HG03520 (cell line): ENCODE data around the gene SMOC2.

Experiments
- ATAC-seq: cut with Tn5 transposase; IDR thresholded peaks from one replicate; pipeline ENCODE4 v1.9.1; 2021; ENCODE audit warnings: mild to moderate bottlenecking, moderate library complexity; ENCODE audit not compliant: unreplicated experiment

The SMOC2 gene

DNA sequence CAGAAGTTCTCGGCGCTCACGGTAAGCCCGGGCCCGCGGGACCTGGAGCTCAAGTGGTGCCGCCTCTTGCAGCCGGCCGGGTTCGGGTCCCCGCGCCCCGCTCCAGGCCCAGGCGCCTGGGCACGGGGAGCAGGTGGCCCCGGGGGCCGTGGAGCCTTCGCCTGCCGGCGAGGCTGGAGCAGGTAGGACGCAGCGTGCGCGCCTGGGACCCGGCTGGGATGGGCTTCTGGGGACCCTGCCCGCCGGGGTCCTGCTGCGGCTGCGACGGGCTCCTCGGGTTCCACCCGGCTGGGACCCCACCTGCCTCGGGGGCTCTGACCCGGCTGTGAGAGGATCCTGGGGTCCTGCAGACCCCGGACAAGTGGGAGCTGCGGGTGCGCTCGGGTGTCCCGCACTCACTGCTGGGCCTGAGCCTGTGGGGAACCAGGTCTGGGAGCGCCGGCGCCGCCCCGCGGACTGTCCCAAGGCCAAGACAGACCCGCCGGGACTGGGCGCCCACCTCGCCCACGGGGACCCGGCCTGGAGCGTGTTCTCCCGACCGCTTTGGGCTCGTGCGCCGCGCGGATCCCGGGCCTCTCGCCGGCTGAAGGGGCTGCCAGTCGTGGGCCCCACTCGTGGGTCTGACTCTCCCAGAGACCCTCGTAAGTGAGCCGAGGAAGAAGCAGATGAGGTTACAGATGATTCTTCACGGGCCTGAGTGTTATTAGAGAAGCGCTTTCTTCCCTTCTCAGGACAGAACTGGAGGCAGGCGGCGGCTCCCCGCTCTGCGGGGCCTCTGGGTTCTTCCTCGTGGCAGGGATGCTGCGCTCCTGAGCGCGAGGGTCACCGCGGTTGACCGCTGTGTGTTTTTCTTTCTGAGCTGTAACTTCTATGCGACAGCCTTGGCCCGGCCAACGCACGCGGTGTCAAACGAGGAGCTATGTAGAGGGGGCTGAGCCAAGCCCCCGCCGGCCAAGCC is 729 bp downstream of the SMOC2 start:
- ATAC-seq, result no peak

DNA sequence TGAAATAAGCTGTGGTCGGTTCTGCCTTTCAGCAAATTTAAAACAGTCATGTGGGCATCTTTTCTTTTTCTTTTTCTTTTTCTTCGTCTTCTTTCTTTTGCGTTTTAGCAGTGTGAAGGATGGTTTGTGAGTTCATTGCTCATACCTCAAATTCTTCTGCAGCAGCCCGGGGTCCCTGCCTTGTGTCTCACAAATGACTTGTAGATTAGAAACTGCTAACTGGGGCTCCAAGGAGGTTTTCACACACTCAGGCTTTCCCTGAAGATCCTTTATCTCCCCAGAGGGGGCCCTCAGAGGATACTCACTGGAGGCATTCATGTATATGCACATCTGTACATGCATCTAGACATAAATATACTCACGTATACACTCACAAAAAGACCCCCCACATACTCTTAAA is 1.7 kb downstream of the SMOC2 start:
- ATAC-seq, result no peak

DNA sequence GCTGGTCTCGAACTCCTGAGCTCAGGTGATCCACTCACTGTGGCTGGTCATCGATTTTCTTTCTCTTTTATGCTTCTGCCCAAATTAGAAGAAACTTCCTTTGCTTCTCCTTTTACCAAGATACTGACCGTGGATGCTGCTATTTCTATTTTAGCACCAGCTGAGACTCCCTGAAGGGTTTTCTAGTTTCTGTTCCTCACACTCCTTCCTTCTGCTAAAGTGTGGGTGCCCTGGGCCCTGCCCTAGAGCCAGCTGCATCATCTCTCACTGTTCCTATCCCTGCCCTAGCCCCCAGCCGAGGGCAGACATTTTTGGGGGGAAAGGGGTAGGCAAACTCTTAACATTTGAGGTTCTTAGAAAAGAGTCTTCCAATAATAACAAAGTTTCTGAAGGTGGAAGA is 6.3 kb downstream of the SMOC2 start:
- no peak for ATAC-seq

DNA sequence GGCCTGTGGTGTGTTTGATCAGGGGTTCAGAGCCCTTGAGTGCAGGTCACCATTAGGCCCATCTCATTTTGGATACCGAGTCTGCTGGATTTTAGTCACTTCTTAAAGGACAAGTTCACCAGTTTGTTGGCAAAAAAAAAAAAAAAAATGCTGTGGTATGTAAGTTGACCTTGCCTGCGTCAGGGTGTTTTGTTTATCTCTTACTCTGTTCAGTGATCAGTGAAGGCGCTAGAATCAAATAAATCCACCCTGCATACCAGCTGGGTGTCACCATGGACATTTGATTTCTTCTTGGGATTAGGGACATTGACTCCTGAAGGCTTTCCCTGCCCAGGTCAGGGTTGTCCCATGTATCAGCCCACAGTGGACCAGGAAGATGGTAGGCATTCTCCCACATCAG is 6.7 kb downstream of the SMOC2 start:
- ATAC-seq, result no peak

DNA sequence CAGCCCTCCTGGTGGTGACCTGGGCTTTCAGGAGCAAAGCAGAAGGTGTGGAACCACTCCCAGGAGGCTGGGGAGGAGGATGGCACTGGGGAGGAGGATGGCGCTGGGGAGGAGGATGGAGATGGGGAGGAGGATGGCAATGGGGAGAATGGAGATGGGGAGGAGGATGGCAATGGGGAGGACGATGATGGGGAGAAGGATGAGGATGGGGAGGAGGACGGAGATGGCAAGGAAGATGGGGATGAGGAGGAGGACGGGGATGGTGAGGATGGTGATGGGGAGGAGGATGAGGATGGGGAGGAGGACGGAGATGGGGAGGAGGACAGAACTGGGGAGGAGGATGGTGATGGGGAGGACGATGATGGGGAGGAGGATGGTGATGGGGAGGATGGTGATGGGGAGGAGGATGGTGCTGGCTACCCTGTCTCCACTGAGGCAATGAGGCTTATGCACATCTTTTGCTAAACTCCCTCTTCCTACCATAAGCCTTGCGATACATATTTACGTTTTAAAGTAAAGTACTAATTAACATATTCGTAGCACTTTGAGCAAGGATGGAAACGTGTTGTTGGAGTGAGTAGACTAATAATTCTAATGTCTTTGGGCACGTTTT is 7.4 kb downstream of the SMOC2 start:
- no peak for ATAC-seq

DNA sequence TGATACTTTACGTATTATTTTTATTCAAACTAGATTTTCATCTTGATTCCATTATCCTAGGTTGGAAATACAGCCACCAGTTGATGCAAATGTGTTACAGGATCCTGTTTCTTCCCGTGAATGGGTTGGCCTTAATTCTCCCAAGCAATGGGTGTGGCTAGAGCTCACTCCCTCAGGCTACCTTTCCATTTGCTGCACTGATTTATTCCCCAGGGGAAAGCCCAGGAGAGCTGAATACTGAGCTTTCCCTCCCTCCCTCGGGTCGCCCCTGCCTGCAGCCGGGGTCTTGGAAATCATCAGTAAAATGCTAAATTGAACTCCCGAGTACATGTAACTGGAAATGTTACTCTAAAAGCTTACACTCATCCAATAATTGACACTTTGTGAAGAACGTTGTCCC is 9.9 kb downstream of the SMOC2 start:
- ATAC-seq, result no peak

DNA sequence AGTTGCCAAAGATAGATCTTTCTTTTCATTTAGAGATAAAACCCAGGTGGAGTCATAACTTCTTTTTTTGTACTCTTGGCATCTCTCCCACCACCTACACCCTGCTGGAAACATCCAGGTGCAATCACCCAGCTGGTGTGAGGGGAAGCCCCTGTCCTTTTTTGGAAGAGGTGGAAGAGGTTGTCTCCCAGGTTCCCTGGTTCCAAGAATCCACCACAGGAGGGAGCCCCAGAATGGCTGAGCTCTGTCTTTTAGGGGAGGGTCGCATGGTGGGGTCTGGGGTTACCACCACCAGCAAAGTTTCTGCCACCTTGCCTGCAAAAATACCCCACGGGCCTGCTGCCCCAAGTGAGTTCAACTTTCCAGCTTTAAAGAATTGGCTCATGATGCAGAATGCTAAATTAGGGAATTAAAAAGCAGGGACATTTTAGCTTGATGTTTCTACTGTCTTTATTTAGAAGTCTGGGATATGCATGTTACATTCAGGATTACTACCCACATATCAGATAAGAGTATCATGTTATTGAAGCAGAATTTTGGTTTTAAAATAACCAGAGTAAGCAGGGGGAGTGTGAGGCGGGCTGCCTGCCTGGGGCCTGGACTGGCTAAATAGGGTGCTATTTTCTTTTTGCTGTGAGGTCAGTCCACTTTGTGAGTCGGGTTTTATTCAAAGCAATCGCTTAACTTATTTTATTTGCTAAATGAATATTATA is 11.0 kb downstream of the SMOC2 start:
- no peak for ATAC-seq

DNA sequence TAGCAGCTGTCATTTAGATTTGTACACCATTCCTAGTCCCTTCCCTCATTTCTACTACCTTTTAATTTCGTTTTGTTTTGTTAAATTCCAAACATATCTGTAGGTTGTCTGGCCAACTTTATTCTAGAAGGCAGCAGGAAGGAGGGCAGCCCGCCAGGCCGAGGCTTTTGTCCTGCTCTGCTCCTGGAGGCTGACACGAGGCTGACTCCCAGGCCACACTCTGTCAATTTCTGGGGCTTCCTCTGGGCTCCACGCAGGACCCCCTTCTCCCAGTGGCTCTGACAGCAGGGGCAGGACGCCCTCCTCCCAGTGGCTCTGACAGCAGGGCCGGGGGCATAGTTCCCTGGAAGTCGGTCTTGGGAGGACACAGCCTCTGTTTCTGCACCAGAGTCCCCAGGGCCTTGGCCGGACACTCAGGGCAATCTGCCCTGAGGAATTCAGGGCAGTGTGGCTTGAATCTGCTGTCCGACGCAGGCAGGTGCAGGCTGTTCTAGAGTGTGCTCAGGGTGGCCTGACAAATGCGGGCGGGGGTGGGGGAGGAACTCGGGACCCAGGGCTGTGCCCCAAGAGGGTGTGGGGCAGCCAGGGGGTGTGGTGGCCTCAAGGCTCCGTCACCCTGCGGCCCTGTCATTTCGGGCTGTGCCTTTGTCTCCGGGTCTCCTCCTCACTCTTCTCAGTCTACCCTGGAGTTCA is 11.8 kb downstream of the SMOC2 start:
- ATAC-seq, result no peak

DNA sequence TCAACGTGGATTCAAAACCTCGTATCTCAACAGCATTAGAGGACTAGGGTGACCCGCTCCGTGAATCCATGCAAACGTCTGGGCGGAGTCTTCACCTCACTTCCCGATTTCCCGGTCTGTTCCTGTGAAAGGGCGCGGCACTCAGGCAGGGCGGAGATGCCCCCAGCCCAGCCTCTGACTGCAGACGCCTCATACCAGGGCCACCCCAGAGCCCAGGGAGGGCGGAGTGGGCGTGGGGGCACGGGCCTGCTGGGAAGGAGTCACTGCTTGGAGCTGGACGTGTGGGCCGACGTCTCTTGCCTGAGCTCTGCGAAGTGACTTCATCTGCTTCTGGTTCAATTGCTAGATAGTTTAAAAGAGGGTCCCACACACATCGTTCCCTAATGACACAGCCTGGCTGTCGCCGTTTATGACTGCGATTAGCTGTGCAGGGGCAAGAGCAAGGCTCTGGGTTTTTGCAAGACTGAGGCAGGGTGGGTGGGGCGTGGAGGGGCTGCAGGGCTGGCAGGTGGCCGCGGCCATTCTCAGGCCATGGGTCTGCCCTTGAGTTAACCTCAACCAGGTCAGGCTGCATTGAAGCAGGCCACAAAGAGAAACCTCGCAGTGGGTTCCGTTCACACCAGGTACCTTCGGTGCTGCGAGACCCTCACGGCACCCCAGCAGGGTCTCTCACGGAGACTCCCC is 15.0 kb downstream of the SMOC2 start:
- no peak for ATAC-seq

DNA sequence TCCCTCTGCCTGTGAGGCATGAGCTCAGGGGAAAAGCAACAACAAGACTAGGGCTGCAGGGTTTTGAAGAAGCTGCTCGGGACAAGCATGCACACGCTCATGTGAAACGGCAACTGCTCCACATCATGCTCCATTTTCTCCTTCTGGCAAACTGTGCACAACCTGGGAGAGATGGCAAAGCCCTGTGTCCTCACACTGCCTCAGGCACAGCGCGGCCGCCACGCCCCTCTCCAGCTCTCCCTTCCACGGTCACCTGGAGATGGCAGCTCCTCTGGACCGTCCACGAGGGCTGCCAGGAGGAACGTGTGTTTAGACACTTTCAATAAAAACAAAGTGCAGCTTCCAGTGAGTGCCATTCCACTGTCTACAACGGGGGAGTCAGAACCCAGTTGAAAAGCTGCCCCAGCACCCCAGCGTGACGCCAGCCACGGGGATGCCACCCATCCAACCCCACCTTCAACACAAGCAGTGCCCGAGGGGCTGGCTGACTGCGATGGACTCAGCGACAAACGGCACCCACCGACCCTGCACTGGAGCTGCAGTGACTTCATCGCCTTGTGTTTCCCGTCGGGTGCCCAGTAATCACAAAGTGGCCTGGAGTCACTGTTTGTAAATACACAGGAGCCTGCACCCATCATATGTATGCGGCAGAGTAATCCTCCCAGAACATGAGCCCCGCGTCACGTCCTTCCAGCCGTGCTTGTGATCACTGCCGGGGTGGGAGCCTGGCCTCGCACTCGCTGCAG is 16.1 kb downstream of the SMOC2 start:
- no peak for ATAC-seq

DNA sequence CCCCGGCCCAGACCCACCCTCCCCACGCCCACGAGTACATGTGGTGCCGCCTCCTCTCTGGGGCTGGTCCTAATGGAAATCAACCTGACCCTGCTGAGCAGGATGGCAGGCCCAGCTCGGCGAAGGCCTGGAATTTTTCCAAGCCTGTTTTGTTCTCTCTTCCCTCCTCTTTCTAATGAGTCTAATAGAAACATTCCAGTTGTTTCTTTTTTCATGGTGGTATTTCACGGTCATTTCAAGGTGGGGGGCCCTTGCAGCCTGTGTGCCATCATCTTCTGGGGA is 16.6 kb downstream of the SMOC2 start:
- no peak for ATAC-seq

DNA sequence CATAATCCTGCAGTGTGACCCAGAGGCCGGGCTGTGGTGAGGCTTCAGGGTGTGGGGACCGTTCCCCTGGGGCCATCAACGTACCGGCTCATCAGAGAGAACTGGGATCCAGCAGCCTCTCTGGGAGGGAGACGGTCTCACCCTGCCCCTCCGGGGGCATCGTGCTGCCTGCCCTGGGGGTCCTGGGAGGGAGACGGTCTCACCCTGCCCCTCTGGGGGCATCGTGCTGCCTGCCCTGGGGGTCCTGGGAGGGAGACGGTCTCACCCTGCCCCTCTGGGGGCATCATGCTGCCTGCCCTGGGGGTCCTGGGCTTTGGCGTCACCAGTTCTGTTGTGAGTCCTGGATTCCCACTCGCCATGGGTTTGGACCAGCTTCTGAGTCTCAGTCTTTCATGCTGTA is 17.1 kb downstream of the SMOC2 start:
- ATAC-seq, result no peak

DNA sequence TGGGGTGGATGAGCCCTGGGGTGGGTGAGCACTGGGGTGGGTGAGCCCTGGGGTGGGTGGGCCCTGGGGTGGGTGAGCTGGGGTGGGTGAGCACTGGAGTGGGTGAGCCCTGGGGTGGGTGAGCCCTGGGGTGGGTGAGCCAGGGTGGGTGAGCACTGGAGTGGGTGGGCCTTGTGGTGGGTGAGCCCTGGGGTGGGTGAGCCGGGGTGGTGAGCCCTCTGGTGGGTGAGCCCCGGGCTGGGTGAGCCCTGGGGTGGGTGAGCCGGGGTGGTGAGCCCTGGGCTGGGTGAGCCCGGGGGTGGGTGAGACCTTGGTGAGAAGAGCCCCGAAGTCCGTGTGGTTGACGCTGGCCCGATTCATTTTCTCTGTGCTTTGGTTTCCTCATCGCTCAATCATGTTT is 18.6 kb downstream of the SMOC2 start:
- ATAC-seq, result no peak

DNA sequence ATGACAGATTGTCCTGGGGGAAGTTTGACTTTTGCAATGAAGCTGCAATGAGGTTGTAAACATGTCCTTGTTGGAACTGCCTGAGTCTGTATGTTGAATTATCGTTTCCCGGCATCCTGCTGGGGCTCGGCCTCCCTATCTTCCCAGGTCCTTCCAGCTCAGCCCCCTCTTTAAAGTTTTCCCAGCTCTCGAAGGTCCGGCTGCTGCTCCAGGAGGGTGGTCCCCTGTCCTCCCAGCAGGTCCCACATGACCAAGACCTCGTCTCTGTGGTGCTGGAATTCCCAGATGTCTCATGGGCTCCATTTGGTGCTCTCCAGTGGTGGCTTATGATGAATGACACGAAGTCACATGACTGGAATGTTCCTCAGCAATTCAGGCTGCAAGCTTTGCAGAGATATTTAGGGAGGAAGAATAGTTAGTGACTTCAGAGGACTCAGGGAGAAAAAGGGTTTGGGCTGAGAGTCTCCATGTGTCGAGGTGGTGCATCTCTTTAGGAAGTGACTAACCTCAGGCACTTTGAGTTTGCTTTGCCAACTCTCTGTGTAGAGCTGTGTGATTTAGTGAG is 21.4 kb downstream of the SMOC2 start:
- no peak for ATAC-seq

DNA sequence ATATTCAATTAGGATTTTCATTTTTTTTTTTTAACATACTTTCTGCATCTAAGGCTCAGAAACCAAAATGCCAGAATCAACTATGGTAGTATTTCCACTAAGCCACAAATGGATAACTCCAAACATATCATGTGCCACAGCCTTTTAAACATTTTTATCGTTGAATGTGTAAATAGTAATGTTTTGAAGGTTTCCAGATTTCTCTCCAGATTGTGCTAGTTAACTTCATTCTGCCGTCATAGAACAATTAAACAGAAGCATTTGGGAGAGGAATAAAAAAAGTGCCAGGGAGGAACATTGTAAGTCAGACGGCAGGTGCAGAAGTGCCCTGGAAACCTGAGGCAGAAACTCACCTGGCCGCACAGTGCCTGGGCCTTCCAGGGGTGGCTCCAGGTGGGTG is 23.6 kb downstream of the SMOC2 start:
- ATAC-seq, result no peak

DNA sequence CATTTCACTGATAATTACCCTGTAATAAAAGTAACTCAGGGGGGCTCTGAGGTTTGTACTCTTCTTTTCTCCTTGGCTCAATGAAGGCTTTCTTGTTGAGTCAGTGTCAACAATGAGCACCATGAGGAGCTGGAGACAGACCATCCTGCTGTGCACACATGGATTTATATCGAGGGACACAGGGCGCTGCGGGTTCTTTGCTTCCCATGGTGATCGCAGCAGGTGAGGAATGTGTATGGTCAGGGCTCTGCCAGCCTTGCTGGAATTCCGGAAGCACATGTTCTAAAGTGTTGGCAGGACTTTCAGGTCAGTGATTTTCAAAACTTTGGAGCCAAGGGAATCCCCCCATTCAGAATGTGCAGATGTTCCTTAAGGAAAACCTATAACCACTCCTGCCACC is 27.1 kb downstream of the SMOC2 start:
- ATAC-seq, result no peak

DNA sequence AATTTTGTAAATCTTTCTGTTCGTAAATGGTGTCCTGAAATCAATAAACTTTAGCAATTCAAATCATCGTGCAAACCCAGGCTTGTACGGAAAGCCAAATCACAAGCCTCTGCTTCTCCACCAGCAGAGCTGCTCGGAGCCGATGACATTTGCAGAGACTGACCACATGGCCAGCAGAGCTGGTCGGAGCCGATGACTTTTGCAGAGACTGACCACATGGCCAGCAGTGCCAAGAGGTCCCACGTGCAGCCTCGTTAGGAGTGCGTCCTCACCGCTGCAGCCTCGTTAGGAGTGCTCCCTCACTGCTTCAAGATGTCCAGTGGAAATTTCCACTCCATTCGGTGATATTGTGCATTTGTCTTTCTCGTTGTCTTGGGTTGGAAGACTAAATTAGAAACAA is 28.5 kb downstream of the SMOC2 start:
- no peak for ATAC-seq

DNA sequence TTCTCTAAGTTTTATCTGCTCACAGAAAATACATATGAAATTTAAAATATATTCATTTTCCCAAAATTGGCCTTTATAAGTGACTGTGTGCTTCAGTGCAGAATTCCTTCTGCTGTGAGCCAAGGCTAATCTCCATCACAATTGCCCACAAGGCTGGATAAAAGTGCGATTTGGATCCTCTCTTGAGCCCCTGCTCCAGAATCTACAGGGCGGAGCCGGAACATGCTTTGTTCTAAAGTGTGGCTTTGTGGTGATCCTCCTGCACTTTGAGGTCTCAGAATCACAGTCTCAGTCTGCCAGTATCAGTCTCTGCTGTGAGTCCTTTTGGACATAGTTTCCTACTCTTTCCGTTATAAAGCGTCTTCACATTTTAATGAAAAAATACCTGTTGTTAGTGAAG is 28.9 kb downstream of the SMOC2 start:
- ATAC-seq, result no peak

DNA sequence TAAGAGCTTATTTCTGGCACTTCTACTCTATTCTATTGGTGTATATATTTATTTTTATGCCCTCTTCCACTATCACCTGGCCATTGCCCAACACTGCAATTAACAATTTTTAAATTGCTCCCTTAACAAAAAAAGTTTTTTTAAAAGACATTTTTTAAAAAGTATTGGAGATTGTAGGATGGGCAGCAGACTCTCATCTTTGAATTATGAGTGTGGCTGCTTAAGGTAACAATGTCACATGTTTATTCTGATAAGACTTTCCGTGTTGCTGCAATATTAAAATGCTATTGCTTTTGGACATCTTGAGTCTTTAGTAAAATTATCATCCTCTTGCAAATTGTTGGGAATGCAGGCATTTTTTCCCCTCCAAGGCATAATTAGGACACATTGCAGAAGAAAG is 31.4 kb downstream of the SMOC2 start:
- ATAC-seq, result no peak

DNA sequence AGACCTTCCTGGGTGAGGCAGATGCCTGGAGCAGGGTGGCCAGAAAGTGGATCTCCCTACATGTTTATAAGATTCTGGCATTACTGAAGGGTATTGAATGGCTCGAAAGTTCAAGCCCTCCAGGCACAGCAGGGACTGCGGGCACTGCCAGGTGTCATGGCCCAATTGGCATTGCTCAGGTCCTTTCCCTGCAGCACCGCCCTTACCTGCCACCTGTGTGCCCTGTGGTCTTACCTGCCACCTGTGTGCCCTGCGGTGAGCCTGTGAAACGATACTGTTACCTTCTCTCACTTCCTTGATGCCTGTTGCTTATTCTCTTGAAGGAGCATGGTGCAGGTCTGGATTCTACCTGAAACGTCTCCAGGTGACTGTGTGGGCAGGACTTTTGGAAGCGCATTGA is 32.2 kb downstream of the SMOC2 start:
- ATAC-seq, result no peak
